Fibroblast of skin of back (primary cell): ENCODE results near the gene FRK.
"Not testable (repeated sequence)": the region's sequence is repeated elsewhere in the genome, so short reads cannot be mapped to it uniquely, and the experiment has no call there.

ENCODE experiments used
- DNase-seq: peaks from one replicate; pipeline ENCODE4 v3.0.0-alpha.2; 2013

The FRK gene

GRCh38 chr6:116074732-116075390 lies 14.2 kb upstream of the FRK start:
- no peak for DNase-seq

- DNase-seq, result peak; percentile 27
These were observed 13.2 kb upstream of the FRK start for GRCh38 chr6:116073765-116074440.

- no peak for DNase-seq
These were observed 11.7 kb upstream of the FRK start for GRCh38 chr6:116072368-116072767.

- DNase-seq, result no peak
These were observed 10.1 kb upstream of the FRK start for GRCh38 chr6:116070616-116071389.

- no peak for DNase-seq
These were observed 9.4 kb upstream of the FRK start for GRCh38 chr6:116070101-116070500.

GRCh38 chr6:116066789-116067188 lies 6.1 kb upstream of the FRK start:
- DNase-seq, result no peak

- no peak for DNase-seq
These were observed 4.0 kb upstream of the FRK start for GRCh38 chr6:116064666-116065065.

GRCh38 chr6:116062496-116062895 lies 1.8 kb upstream of the FRK start:
- DNase-seq, result no peak

GRCh38 chr6:116059713-116060571 lies 749 bp downstream of the FRK start:
- DNase-seq, result no peak

- DNase-seq, result no peak
These were observed 2.9 kb downstream of the FRK start for GRCh38 chr6:116057766-116058165.

GRCh38 chr6:116055513-116055912 lies 5.2 kb downstream of the FRK start:
- no peak for DNase-seq

GRCh38 chr6:116051244-116051643 lies 9.4 kb downstream of the FRK start:
- no peak for DNase-seq

GRCh38 chr6:116050737-116051136 lies 10.0 kb downstream of the FRK start:
- DNase-seq, result no peak

GRCh38 chr6:116049321-116049720 lies 11.4 kb downstream of the FRK start:
- DNase-seq, result no peak

- DNase-seq, result peak; percentile 12
These were observed 13.3 kb downstream of the FRK start for GRCh38 chr6:116047173-116047933.

- DNase-seq, result no peak
These were observed 14.0 kb downstream of the FRK start for GRCh38 chr6:116046737-116047136.

GRCh38 chr6:116046272-116046671 lies 14.4 kb downstream of the FRK start:
- not testable (repeated sequence) for DNase-seq

- DNase-seq, result no peak
These were observed 18.8 kb downstream of the FRK start for GRCh38 chr6:116041934-116042333.

GRCh38 chr6:116040993-116041392 lies 19.7 kb downstream of the FRK start:
- DNase-seq, result no peak

- no peak for DNase-seq
These were observed 23.8 kb downstream of the FRK start for GRCh38 chr6:116036885-116037284.

- no peak for DNase-seq
These were observed 24.5 kb downstream of the FRK start for GRCh38 chr6:116036075-116036773.
